Erythroblast (primary cell): ENCODE data around the gene CAMK1D.
A peak's percentile ranks its signal among the peaks of the same experiment; 100 is the strongest.
"Not testable (repeated sequence)": the region's sequence is repeated elsewhere in the genome, so short reads cannot be mapped to it uniquely, and the experiment has no call there.

ENCODE experiments used
- DNase-seq, 2 experiments: peaks; one replicate each; lab custom pipeline; 2025; lab: John Stamatoyannopoulos, UW
- GATA1 ChIP-seq: IDR thresholded peaks from 2 replicates; pipeline ENCODE4 v1.6.1; 2011; ENCODE audit warnings: low read depth, mild to moderate bottlenecking, control low read depth, low read length, moderate library complexity
- POLR2A ChIP-seq: IDR thresholded peaks from 2 replicates; pipeline ENCODE4 v1.6.1; 2011; ENCODE audit warnings: mild to moderate bottlenecking, low read length

Gene CAMK1D

DNA sequence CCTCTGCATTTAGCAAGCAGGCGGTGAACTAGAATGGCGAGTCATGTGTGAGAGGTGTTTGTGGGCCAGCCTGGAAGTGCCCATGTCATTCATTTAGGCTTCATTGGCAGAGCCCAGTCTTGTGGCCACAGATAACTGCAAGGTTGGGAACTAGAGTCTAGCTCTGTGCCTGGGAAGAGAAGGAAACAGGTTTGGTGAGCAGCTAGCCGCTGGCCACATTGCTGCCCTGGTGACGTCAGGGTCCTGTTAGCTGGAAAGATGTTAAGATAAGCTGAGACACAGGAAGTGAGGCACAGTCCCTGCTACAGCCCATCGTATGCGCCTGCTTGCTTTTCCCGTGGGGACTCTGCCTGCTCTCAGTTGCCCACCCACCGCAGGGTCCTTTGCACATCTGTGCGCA, 185.5 kb downstream of the CAMK1D start:
- peak; percentile 9 to 17 for DNase-seq

DNA sequence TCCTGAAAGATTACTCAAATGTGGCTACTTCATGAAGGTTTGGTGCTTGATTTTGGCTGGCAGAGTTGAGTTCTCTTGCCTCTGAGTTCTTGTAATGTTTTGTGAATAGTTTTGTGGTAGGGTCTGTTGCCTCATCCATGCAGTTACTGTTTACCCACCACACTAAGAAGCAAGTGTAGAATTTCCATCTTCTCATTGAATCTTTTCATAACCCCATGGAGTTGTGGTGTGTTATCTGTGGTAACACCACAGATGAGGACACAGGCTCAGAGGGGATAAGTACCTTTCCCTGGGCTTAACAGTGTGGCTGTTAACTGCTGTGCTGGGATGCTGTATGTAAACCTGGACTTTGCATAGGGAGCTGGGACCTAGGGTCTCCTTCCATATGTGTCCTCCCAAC, 186.3 kb downstream of the CAMK1D start:
- TF ChIP-seq GATA1 (no peak), POLR2A (no peak)

More for the DNA sequence above, 185.5 kb downstream of the CAMK1D start:
- TF ChIP-seq POLR2A (no peak), GATA1 (no peak)

GRCh38 chr10:12538491-12538995, 189.2 kb downstream of the CAMK1D start:
- TF ChIP-seq POLR2A, result no peak
- TF ChIP-seq GATA1, result no peak
- no peak for DNase-seq

More for the DNA sequence above, 186.3 kb downstream of the CAMK1D start:
- no peak for DNase-seq

DNA sequence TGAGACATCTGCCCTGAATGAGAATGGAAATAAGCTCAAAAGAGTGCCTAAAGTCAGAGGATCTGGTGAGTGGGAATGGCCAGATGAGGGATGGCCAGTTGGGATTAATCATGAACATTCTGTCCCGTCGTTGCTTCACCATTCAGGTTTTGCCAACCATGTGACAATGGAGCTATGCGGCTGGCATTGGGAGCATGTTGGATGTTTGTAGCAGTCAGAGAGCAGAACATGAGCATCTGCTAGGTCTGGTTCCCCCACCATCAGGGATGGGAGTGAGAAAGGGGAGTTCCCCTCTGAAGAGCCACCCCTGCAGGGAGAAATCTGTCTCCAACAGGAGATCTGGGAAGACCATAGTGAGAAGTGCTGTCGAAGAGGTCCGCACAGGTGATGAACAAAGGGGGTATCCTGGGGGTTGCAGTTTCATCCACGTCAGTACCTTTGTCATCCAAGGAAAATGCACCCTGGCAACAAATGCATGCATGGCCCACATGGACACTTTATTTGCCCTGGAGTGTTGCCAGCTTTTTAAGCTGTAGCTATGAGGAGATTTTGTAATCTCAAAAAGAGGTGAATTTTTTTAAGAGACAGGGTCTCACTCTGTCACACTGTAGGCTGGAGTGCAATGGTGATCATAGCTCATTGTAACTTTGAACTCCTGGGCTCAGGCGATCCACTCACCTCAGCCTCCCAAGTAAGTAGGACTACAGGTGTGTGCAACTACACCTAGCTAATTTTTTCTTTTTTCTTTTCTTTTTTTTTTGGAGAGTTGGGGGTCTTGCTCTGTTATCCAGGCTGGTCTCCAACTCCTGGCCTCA, 190.2 kb downstream of the CAMK1D start:
- DNase-seq, result no peak
- no peak for TF ChIP-seq POLR2A
- TF ChIP-seq GATA1, result no peak

DNA sequence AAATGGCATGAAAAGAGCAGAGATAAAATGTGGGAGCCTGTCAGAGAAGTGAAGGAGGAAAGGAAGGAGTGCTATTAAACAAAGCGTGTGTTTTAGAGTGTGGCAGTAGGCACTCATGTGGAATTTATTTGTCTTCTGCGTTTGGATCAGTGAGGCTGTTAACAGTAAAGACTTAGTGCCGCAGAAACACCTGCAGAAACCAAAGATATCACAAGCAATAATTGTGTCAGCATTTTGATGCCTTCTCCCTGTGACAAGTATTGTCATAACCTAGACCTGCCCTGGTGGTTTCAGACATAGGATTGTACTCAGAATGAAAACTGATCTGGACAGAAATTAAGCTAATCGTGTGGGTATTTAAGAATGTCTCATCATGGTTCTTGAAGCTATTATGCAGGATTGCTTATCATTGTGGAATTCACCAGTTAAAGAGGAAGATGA, 191.0 kb downstream of the CAMK1D start:
- no peak for DNase-seq
- TF ChIP-seq POLR2A, result no peak
- TF ChIP-seq GATA1, result no peak

- TF ChIP-seq POLR2A, result no peak
- TF ChIP-seq GATA1, result no peak
- no peak for DNase-seq
Measured at GRCh38 chr10:12541446-12542067, 192.2 kb downstream of the CAMK1D start.

DNA sequence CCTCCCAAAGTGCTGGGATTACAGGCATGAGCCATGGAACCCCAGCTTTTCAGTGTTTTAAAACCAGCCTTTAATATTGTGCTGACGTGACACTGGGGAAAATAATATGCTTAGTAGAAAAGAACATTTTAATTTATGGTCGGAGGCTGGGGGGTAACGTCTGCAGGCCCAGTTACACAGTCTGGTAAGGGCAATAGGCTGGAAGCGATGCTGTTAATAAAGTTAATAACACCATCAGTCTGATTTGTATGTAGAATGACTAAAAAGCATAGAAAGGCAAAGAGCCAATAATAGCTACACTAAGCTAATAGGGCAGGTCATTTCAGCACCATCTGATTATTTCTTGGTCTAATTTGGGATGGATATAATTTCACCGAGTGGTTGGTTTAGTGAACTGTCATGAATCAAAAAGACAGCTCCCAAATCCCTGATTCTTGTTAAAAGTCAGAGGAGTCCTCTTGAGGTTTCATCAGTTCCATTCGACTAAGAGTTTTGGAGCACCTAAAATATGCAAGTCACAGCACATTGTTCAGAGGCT, 192.9 kb downstream of the CAMK1D start:
- TF ChIP-seq GATA1 (no peak), POLR2A (no peak)
- no peak for DNase-seq

DNA sequence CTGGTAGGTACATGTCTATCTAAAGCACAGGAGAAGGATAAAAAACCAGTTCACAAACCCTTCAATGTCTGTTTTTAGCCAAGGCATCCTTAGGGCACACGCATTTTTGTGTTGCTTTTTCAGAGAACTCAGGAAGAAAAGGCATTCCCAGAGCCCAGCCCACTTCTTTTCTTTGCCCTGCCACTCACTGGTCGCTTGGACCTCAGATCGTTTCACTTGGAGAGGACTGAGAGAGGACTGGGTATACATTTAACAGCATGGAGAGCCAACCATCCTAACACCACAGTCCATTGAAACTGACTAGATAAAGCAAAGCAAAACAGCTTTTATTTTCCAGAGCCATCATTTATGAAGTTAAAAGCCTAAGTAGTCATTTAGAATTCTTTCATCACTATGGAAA, 194.2 kb downstream of the CAMK1D start:
- TF ChIP-seq POLR2A, result no peak
- no peak for TF ChIP-seq GATA1
- DNase-seq, result no peak

DNA sequence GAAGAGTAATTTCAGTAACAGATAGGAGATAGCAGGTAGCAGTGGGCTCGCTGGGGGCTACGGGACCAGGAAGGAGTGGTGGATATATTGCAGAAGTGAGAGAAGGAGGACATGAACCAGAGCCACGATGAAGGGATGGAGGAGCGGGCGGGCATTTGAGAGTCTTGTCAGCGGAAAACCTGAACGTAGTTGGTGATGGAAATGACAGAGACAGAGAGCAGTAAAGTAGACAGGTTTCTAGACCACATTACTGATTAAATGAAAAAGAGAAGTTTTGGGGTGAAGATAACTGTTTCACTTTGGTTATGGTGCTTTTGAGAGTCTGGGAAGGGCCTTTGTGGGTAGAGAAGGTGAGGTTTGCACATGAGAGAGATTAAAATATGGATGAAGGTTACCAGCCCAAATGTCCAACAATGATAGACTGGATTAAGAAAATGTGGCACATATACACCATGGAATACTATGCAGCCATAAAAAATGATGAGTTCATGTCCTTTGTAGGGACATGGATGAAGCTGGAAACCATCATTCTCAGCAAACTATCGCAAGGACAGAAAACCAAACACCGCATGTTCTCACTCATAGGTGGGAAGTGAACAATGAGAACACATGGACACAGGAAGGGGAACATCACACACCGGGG, 196.9 kb downstream of the CAMK1D start:
- not testable (repeated sequence) for DNase-seq

- TF ChIP-seq GATA1, result no peak
- no peak for DNase-seq
Measured at GRCh38 chr10:12547301-12547771, 198.0 kb downstream of the CAMK1D start.

DNA sequence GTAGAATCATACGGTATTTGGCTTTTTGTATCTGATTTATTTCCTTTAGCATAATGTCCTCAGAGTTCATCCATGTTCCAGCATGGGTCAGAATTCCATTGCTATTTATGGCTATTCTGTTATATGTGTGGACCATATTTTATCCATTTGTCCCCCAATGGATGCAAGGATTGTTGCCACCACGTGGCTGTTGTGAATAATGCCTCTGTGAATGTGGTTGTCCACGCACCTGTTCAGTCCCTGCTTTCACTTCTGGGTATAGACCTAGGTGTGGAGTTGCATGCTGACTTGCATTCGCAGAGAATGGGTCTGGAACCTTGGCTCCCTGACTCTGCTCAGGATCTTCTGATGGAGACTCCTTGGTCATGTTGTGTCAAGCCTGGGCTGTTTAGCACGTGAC, 199.9 kb downstream of the CAMK1D start:
- peak; percentile 5 to 17 for DNase-seq

GRCh38 chr10:12550994-12551393, 201.6 kb downstream of the CAMK1D start:
- DNase-seq, result no peak
- TF ChIP-seq POLR2A (no peak), GATA1 (no peak)

More for the DNA sequence above, 199.9 kb downstream of the CAMK1D start:
- no peak for TF ChIP-seq POLR2A
- no peak for TF ChIP-seq GATA1

DNA sequence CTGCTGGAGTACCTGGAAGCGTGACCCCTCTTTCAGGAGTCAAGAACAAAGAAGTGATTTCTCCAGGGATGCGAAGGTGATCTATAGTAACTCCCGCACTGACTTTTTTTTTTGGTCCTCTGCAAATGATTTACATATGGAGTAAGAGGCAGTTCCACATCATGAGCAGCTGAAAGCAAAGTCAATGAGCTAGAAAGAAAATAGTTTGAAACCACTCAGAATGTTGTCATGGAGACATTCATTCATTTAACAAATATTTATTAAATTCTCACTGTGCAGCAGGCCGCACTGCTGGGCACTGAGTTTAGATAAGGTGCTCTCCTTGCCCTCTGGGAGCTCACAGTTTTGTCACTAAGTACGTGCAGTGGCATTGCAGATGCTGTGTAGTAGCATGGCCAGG, 206.7 kb downstream of the CAMK1D start:
- TF ChIP-seq POLR2A (no peak), GATA1 (no peak)
- DNase-seq, result no peak
